Measurements from ENCODE around the gene CHRNA4.
"Not testable (repeated sequence)": the region's sequence is repeated elsewhere in the genome, so short reads cannot be mapped to it uniquely, and the experiment has no call there.

CHRNA4 gene

GRCh38 chr20:63348828-63349515 lies 12.2 kb downstream of the CHRNA4 start:
- no peak for FAIRE-seq

GRCh38 chr20:63347950-63348827 lies 13.0 kb downstream of the CHRNA4 start:
- FAIRE-seq = no peak

GRCh38 chr20:63347081-63347741 lies 13.9 kb downstream of the CHRNA4 start:
- FAIRE-seq = no peak

GRCh38 chr20:63346131-63347080 lies 14.7 kb downstream of the CHRNA4 start:
- no peak for FAIRE-seq

- FAIRE-seq = no peak
These were observed 15.6 kb downstream of the CHRNA4 start for GRCh38 chr20:63345328-63346100.

- no peak for FAIRE-seq
These were observed 16.4 kb downstream of the CHRNA4 start for GRCh38 chr20:63344616-63345327.

- FAIRE-seq = no peak
These were observed 17.4 kb downstream of the CHRNA4 start for GRCh38 chr20:63343460-63344445.

GRCh38 chr20:63342561-63343459 lies 18.3 kb downstream of the CHRNA4 start:
- FAIRE-seq = no peak

GRCh38 chr20:63340158-63340688 lies 20.9 kb downstream of the CHRNA4 start:
- FAIRE-seq = not testable (repeated sequence)

- FAIRE-seq = not testable (repeated sequence)
These were observed 21.7 kb downstream of the CHRNA4 start for GRCh38 chr20:63339154-63340094.

GRCh38 chr20:63337786-63338420 lies 23.2 kb downstream of the CHRNA4 start:
- FAIRE-seq = no peak

GRCh38 chr20:63336232-63336752 lies 24.9 kb downstream of the CHRNA4 start:
- no peak for FAIRE-seq

- no peak for FAIRE-seq
These were observed 25.4 kb downstream of the CHRNA4 start for GRCh38 chr20:63335711-63336110.

- not testable (repeated sequence) for FAIRE-seq
These were observed 26.1 kb downstream of the CHRNA4 start for GRCh38 chr20:63335060-63335459.

- no peak for FAIRE-seq
These were observed 26.8 kb downstream of the CHRNA4 start for GRCh38 chr20:63334356-63334755.

- FAIRE-seq = no peak
These were observed 27.8 kb downstream of the CHRNA4 start for GRCh38 chr20:63333241-63333836.
